Caki2 (cell line): ENCODE data around the gene LINGO1. TPM values are rescaled to one million over a fixed set of nuclear protein-coding genes. Genes with fewer than 3 reads are reported as not detected.

Experiments used
- DNase-seq: peaks from one replicate; pipeline ENCODE4 v3.0.0-alpha.2; 2015; ENCODE audit warnings: low read depth
- in situ Hi-C: cut with HindIII; loops from 2 replicates; pipeline ENCODE4 v1.10.0; 2016; ENCODE audit warnings: low sequenced_read_pairs, low pct_unique_long_range_greater_than_20kb, mixed read lengths
- total RNA-seq: library from RNA; depleted of rRNA; stranded (reverse); fragments of >200 nt; shearing (Covaris generic); gene quantifications from 2 replicates; pipeline ENCODE4 v1.2.3, GENCODE V29; 2014; ENCODE audit warnings: low replicate concordance

Gene LINGO1
- total RNA-seq, 1 experiment from 2014 or later = 0.14 TPM

GRCh38 chr15:77659350-77660321, 26.9 kb upstream of the LINGO1 start:
- peak; percentile 13 for DNase-seq

GRCh38 chr15:77658304-77658703, 25.6 kb upstream of the LINGO1 start:
- DNase-seq = no peak
- in situ Hi-C loops = no loop called here

More at GRCh38 chr15:77659350-77660321, 26.9 kb upstream of the LINGO1 start:
- in situ Hi-C loops = no loop called here

DNA sequence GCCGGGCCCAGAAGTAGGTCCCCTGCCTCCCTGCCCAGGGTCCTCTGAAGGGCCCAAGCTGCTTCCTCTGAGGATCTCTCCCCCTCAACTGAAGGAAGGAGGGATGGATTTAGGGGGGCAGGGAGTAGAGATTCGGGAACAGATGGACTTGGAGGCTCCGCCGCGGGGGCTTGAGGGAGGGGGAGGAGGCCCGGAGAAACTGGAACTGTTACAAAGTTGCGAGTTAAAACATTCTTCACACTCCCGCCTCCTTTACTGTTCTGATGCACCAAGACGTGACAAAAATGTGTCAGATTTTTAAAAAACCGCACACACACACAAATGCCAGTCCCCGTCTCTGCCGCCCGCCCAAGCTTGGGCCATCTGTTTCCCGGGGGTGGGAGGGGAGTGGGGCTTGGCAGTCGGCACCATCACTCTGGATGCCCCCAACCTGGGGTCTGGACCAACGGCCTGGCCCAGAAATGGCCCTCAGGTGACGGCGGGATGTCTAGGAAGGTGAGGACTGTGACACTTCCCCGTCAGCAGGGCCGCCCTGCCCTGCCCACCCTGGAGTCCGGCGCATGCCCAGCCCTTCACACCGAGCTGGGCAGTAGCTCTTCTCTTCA, 25.0 kb upstream of the LINGO1 start:
- no peak for DNase-seq
- in situ Hi-C loops = no loop called here

GRCh38 chr15:77656294-77656693, 23.6 kb upstream of the LINGO1 start:
- in situ Hi-C loops = no loop called here
- no peak for DNase-seq

DNA sequence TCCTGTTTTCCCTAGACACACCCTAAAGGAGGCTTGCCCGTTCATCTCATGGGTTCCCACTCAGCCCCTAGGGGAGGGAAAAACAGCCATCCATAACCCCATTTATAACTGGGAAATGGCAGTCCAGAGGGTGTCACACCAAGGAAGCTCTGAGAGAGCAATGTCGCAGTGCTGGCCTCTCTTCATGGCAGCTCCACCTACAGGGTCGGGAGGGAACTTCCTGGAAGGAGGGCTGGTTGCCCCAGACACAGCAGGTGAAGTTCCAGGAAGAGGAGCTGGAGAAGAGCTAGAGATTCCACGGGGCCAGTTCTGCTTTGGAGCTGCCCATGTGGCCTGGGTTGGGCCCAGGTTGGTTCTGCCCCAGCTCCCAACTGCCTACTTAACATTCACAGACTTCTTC, 22.3 kb upstream of the LINGO1 start:
- no peak for DNase-seq
- in situ Hi-C loops = no loop called here

DNA sequence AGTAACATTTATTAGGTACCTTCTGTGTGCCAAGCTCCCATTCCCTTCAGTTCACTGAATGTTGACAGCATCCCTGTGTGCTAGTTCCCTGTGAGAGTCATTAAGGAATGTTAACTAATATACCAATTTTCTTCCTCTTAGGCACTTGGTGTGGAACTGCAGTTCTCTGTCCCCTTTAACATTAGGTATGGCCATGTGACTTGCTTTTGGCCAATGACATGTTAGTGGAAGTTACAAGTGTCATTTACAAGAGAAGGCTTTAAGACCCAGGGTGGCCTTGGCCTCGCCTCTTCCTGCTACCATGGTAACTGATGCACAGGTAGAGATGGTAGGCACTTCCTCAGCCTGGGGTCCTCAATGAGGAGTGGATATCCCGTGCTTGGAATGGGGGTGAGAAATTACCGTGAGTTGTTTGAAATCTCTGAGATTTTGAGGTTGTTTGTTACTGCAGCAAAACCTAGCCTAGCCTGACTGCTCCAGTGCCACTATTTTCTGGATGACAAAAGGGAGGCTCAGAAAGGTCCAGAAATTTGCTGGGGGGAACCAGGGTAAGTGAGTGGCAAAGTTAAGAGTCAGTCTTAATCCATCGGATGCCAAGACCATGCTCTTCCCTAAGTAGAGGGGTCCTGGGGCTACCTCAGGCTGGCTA, 21.2 kb upstream of the LINGO1 start:
- no peak for DNase-seq
- in situ Hi-C loops = no loop called here

DNA sequence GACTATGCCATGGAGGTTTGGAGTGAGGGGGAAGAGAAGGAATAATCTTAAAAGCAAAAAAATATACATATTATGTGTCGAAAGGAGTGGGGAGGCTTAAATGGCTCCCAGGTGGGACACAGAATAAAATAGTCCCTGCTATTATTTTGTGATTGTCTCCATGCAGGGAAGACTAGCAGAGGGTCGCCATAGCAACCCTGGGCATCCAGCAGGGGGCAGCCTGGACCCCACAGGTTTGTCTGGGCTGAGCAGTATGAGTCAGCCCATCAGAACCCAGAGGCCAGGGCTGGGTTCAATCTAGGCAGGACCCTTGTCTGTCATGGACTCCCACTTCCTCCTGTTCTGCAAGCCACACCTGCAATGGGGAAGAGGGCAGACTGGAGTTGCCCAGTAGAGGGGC, 17.6 kb upstream of the LINGO1 start:
- DNase-seq = no peak

DNA sequence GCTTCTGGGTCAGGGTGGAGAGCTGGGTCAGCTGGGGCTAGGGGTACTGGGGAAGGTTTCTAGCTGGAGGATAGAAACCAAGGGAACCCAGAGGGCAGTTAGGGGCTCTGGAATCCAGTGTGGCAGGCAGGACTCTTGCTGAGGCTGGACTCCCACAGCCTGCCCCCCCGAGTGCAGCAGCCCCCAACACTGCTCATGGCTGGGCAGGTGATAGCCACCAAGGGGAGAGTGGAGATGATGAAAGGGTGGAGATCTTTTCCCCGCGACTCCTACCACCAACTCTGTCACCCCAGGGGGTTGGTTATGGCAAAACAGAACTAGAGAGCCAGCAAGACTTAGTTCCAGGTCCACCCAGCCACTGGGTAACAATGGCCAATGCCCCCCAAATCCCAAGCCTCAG, 16.9 kb upstream of the LINGO1 start:
- no peak for DNase-seq
- in situ Hi-C loops = no loop called here

More for the DNA sequence above, 17.6 kb upstream of the LINGO1 start:
- in situ Hi-C loops = no loop called here

GRCh38 chr15:77649017-77649416, 16.3 kb upstream of the LINGO1 start:
- in situ Hi-C loops = no loop called here
- no peak for DNase-seq

GRCh38 chr15:77647961-77648360, 15.2 kb upstream of the LINGO1 start:
- no peak for DNase-seq

GRCh38 chr15:77646104-77646694, 13.5 kb upstream of the LINGO1 start:
- in situ Hi-C loops = no loop called here
- DNase-seq = no peak

More at GRCh38 chr15:77647961-77648360, 15.2 kb upstream of the LINGO1 start:
- in situ Hi-C loops = no loop called here

- DNase-seq = no peak
- in situ Hi-C loops = no loop called here
Observed at GRCh38 chr15:77645602-77646001, 12.9 kb upstream of the LINGO1 start.

- in situ Hi-C loops = no loop called here
- DNase-seq = no peak
Observed at GRCh38 chr15:77644543-77645247, 12.0 kb upstream of the LINGO1 start.

DNA sequence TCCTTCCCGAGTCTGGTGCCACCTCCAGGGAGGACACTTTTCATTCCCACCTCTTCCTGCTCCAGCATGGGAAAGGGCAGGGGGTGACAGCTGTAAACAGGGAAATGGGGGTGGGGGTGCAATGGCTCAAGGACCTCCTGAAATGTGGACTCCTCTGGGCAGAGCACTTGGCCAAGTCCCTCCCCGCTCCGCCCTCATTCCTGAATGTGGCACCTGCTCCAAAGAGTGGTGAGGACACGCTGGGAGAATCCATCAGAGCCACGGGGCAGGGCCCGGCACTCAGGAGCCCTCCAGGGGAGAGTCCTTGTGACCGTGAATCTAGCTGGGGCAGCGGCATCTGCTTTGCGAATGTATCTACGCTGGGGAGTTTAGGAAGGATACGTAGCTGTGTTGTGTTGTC, 11.1 kb upstream of the LINGO1 start:
- DNase-seq = no peak
- in situ Hi-C loops = no loop called here

- in situ Hi-C loops = no loop called here
- no peak for DNase-seq
Observed at GRCh38 chr15:77642793-77643430, 10.2 kb upstream of the LINGO1 start.

DNA sequence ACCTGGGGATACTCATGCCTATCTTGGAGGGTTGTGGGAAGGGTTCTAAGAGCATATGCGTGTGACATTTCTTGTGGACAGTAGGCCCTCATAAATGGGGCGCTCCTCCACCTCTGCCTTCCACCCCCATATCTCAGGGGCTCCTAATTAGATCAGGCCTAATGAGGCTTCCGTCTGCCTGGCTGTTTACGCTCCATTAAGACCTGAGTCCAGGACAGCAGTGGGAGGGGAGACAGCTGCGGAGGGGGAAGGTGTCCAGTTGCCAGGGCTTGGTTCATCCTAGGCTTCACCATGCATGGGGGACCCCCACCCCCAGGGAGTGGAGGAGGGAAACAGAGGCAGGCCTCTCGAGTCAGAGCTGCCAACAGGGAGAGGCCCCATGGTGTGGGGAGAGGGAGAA, 9.3 kb upstream of the LINGO1 start:
- in situ Hi-C loops = no loop called here
- no peak for DNase-seq

DNA sequence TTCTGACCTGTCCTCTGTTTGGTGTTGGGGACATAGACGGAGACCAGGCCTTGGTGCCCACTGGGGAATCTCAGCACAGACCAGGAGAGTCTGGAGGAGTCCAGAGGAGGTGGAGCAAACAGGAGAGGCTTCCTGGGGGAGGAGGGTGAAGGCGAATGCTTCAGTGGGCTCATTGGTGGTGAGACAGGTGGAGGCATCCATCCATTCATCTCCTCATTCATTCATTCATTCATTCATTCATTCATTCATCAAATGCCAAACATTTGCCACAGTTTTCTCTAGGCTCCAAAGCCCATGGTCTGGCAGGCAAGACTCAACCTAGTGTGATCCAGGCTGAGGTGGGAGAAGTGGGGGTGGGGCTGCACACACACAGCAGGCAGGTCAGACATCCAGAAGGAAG, 7.9 kb upstream of the LINGO1 start:
- in situ Hi-C loops = no loop called here
- no peak for DNase-seq

- no peak for DNase-seq
- in situ Hi-C loops = no loop called here
Observed at GRCh38 chr15:77639431-77639830, 6.7 kb upstream of the LINGO1 start.
